ENCODE results near the gene TMCC2. TPM values are rescaled to one million over a fixed set of nuclear protein-coding genes. Genes with fewer than 3 reads are reported as not detected.

TMCC2 gene
- total RNA-seq, 1 experiment from 2014 or later: 4.8 TPM

Other genes starting within 250 kb of the TMCC2 start
- not detected in 2 replicates for gene CNTN2, start 184.7 kb upstream of the TMCC2 start, total RNA-seq (2014; rRNA removed; shearing (Covaris generic))
- 0.45 and 2.6 TPM in 2 replicates for gene TMEM81, start 143.5 kb upstream of the TMCC2 start, total RNA-seq (2014; rRNA removed; shearing (Covaris generic))
- gene RBBP5, start 106.0 kb upstream of the TMCC2 start, total RNA-seq (2014; rRNA removed; shearing (Covaris generic)): 18.8 and 22.6 TPM in 2 replicates
- 5.0 and 6.2 TPM in 2 replicates for gene DSTYK, start 16.2 kb upstream of the TMCC2 start, total RNA-seq (2014; rRNA removed; shearing (Covaris generic))
- gene NUAK2, start 93.8 kb downstream of the TMCC2 start, total RNA-seq (2014; rRNA removed; shearing (Covaris generic)): 11.1 and 12.4 TPM in 2 replicates
- 0.34 and 3.2 TPM in 2 replicates for gene KLHDC8A, start 129.0 kb downstream of the TMCC2 start, total RNA-seq (2014; rRNA removed; shearing (Covaris generic))
- gene LEMD1, start 194.1 kb downstream of the TMCC2 start, total RNA-seq (2014; rRNA removed; shearing (Covaris generic)): 0.74 TPM in 1 of 2 replicates, not detected in the other
- 0.30 and 0.86 TPM in 2 replicates for gene BLACAT1, start 228.1 kb downstream of the TMCC2 start, total RNA-seq (2014; rRNA removed; shearing (Covaris generic))

All from Daoy (cell line).